ENCODE results near the gene EIF2AK2.

Gene EIF2AK2

DNA sequence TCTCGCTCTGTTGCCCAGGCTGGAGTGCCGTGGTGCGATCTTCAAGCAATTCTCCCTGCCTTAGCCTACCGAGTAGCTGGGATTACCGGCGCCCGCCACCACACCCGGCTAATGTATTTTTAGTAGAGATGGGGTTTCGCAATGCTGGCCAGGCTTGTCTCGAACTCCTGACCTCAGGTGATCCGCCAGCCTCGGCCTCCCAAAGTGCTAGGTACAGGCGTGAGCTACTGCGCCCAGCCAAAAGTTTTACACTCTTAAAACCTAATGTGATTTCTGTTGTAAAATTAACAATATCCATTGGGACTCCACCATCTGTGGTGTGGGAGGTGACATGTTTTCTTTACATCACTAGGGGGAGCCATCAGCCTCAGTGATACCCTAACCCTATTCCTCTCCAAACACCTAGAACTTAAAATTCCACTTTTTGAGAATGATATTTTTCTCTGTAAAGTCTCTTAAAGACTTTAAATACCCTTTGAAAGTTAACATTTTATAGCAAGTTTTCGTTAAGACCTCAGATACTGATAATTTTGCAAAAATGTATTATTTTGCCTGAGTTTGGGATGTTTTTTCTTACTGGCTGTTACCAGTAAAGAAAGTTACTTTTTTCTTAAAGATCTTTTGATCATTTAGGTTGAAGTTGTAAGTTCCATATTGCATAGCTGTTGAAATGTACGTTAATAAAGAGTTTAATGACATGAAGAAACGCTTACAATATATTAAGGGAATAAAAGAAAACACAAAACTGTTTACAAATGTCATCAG is 11.6 kb upstream of the EIF2AK2 start:
- DNase-seq (ENCODE audit: low spot score), result peak; percentile 66

- peak; percentile 29 for DNase-seq (ENCODE audit: low spot score)
Measured at GRCh38 chr2:37167636-37168180, 10.9 kb upstream of the EIF2AK2 start.

GRCh38 chr2:37164757-37165156 is 8.0 kb upstream of the EIF2AK2 start:
- no peak for DNase-seq (ENCODE audit: low spot score)

GRCh38 chr2:37156071-37156856 is 516 bp downstream of the EIF2AK2 start:
- peak; percentile 69 for DNase-seq (ENCODE audit: low spot score)

GRCh38 chr2:37154785-37155184 is 2.0 kb downstream of the EIF2AK2 start:
- no peak for DNase-seq (ENCODE audit: low spot score)

- DNase-seq (ENCODE audit: low spot score), result no peak
Measured at GRCh38 chr2:37153224-37153623, 3.6 kb downstream of the EIF2AK2 start.

DNA sequence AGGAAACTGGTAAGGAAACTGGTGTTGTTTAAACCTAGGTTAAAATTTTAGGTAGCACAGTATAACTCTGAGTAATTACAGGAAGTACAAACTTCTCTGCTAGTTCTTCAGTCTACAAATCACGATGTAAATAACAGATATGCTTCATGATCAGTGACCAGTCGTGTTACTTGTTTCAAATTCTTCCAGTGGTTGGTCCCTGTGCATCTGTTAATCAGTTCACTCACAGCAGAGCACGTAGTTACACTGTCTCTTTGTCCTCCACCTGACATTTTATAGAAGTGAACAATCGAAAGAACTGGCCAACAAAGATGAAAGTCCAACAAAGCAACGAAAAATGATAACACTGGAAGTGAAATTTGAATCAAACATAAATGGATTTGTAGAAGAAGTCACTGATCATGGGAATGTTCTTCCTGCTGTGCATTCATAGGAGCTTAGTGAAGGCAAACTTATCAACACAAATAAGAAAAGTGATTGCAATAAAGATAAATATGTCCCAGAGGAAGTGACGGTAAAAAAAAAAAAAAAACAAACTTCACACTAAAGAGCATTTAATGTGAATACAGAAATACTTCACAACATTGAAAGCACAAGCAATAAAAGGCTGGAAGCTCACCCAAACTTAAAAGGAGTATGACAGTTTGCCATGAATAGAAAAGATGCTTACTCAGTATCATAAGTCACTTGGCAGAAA is 7.0 kb downstream of the EIF2AK2 start:
- no peak for DNase-seq (ENCODE audit: low spot score)

DNA sequence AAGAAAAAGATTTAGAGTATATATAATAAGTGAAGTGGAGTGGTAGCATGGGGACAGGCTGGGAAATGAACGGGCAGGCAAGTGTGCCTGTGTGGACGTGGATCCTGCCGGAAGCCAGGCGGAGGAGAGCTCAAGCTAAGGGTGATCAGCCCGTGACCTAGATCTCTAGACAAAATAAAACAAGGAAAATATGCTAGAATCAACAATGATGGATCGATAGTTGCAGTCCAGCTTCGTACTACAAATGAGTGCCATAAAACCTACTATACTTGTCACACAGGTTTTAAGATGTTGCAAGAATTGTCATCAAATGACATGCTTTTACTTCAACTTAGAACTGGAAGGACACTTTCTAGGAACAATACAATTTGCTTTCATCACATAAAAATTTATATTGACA is 8.5 kb downstream of the EIF2AK2 start:
- no peak for DNase-seq (ENCODE audit: low spot score)

DNA sequence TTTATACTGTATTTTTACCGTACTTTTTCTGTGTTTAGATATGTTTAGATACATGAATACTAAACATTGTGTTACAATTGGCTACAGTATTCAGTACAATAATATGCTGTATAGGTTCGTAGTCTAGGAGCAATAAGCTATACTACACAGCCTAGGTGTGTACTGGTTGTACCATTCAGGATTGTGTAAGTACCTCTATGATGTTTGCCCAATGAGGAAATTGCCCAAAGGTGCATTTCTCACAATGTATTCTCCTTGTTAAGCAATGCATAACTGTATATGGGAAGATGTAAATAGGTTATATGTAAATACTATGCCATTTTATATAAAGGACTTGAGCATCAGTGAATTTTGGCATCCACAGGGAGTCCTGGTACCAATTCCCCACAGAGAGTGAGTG is 10.7 kb downstream of the EIF2AK2 start:
- no peak for DNase-seq (ENCODE audit: low spot score)

DNA sequence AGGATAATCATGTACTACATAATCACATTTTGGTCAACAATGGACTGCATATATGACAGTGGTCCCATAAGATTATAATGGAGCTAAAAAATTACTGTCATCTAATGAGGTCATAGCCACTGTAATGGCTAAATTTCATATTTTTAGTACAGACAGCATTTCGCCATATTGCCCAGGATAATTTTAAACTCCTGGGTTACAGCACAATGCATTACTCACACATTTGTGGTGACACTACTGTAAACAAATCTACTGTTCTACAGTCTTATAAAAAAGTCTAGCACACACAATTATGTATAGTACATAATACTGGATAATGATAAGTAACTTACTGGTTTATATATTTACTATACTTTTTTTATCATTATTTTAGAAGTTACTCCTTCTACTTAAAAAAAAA is 12.8 kb downstream of the EIF2AK2 start:
- no peak for DNase-seq (ENCODE audit: low spot score)

DNA sequence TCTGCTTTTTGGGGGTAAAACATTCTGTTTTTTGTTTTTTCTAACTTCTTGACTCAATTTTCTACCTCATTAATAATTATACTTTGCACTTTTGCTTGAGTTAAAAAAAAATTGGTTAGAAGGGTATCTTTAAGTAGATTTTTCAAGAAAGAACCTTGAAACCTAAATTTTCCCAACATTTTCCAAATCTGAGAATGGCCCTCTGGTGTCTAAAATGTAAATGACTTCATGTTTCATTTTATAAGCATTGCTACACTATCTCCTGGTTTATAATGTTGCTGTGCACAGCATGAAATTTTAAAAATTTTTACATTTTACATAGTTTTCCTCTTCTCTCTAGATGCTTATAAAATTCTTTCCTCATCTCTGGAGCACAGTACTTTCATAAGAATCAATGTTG is 14.2 kb downstream of the EIF2AK2 start:
- no peak for DNase-seq (ENCODE audit: low spot score)

- DNase-seq (ENCODE audit: low spot score), result no peak
Measured at GRCh38 chr2:37132914-37133313, 23.9 kb downstream of the EIF2AK2 start.

DNA sequence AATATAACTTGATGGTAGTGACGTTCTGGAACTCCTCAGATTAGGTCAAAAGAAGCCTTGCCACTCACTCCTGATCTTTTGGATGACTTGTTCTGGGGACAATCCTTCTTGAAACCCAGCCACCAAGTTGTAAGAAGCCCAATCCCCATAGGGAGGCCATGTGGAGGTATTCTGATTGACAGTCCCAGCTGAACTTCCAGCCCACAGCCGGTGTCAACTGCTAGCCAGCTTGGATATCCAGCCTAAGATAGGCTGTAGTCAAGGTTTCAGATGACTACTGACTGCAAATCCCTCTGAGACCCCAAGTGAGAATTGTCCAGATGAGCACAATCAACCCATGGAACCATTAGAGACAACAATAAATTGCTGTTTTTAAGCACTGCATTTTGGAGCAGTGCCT is 31.4 kb downstream of the EIF2AK2 start:
- no peak for DNase-seq (ENCODE audit: low spot score)

DNA sequence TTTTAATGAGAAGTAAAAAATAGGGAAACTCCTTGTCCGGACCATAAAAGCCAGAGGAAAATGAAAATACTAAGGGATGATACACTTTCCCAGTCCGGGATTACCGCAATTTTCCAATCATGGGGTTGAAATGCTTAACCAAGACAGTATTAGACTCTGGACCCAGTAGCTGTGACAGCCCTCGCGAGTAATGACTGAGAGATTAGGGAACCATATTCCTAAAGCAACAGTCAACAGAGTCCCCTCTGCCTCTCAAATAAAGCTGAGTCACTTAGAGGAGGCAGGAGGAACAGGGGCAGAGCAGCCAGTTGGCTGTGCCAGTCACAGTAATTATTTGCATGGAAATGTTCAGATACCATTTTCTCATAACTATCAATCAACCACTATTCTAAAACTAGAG is 37.6 kb downstream of the EIF2AK2 start:
- no peak for DNase-seq (ENCODE audit: low spot score)

DNA sequence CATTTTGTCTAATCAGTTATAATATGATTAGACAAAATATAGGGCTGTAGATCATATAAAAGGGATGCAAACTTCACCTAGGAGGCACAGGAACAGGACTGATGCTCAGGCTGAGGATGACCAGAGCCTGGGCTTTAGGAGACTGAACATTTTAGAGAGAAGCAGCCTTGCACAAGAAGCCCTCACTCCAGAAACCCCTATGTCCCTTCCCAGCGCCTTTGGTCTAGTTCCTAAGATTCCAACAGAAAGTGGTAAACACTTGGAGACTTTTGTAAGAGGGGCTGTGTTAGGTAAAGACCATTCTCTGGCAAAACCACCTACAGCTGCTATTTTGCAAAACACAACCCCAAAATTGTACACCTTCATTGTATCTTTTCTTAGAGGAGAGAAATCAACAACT is 39.2 kb downstream of the EIF2AK2 start:
- DNase-seq (ENCODE audit: low spot score), result no peak

DNA sequence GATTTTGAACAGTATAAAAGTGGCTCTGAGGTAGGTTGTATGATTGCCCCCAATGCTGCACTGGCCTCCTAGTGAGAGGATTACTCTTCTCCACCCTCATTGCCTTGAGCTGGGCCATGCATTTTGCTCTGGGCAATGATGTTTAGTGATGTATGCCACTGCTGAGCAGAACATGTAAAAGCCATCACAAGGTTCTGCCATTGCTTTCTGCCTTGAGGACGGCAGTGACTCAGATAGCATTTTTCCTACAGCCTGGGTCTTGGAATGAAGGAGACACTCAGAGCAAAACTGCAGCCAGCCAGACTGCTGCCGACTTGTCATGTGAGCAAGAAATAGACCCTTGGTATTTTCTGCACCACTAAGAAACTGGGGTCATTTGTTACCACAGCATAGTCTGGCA is 44.8 kb downstream of the EIF2AK2 start:
- no peak for DNase-seq (ENCODE audit: low spot score)

DNA sequence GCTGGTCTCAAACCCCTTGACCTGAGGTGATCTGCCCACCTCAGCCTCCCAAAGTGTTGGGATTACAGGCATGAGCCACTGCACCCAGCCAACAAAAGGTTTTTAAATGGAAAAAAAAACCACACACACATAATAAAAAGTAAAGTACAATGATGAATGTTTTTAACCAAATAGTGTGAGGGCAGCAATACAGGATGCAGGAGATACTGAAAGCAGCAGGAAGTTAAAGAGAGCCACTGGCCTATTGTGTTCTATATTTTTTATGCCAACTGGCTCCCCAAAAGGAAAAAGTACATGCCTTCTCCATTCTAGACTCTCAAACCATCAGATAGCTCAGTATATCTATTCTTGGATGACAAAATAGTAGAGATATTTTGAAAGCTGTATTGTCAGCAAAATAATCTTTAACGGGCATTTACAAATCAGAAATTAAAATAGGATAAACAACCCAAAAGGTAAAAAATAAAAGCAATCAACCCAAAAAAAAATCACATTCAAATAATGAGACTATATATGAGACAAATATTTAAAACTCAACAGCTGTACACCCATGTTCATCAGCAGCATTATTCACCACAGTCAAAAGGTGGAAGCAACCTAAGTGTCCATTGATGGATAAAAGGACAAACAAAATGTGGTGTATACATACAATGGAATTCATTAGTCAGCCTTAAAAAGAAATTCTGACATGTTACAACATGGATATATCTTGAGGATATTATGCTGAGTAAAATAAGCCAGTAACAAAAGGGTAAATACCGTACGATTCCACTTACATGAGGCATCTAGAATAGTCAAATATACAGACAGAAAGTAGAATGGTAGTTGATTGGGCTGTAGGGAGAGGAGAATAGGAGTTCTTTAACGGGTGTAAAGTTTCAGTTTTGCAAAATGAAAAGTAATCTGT is 46.2 kb downstream of the EIF2AK2 start:
- no peak for DNase-seq (ENCODE audit: low spot score)

GRCh38 chr2:37109523-37109922 is 47.3 kb downstream of the EIF2AK2 start:
- DNase-seq (ENCODE audit: low spot score), result no peak

DNA sequence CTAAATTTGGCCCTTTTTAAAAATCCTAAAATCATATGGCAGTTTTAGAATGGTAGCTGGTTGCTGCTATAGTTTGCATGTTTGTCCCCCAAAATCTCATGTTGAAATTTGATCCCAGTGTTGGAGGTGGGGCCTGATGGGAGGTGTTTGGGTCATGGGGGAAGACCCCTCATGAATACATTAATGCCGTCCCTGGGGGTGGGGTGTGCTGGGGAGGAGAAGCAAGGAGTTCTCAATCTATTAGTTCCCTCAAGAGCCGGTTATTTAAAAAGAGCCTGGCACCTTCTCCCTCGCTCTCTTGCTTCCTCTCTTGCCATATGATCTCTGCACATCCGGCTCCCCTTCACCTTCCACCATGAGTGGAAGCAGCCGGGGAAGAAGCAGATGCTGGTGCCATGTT is 51.6 kb downstream of the EIF2AK2 start:
- no peak for DNase-seq (ENCODE audit: low spot score)

- no peak for DNase-seq (ENCODE audit: low spot score)
Measured at GRCh38 chr2:37104178-37104577, 52.6 kb downstream of the EIF2AK2 start.

- DNase-seq (ENCODE audit: low spot score), result no peak
Measured at GRCh38 chr2:37102588-37102987, 54.2 kb downstream of the EIF2AK2 start.

DNA sequence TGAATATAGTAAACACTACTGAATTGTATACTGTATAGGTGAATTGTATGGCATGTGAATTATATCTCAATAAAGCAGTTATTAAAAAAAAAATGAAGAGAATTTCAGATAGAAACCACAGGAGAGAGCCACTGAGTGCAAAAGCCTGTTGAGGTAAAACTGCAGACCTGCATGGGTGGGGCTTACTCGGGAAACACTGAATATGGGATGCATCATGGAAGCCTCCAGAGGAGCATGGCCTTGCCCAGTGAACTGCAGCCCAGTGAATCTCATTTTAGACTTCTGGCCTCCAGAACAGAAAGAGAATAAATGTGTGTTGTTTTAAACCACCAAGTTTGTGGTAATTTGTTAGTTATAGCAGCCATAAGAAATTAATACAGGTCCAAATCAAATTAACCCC is 56.7 kb downstream of the EIF2AK2 start:
- no peak for DNase-seq (ENCODE audit: low spot score)
